Neuronal stem cell (in vitro differentiated cells): ENCODE data around the gene GPRC5B. TPM values are rescaled to one million over a fixed set of nuclear protein-coding genes. Genes with fewer than 3 reads are reported as not detected.

ENCODE experiments used
- DNase-seq: peaks from one replicate; pipeline ENCODE4 v3.0.0-alpha.2; 2013; ENCODE audit warnings: low spot score
- H2AFZ ChIP-seq: one replicate; pipeline ENCODE4 v1.6.1; 2013; ENCODE audit warnings: mild to moderate bottlenecking, low read length, inconsistent platforms
- H2AK5ac ChIP-seq: 2 replicates; pipeline ENCODE4 v1.6.1; 2013; ENCODE audit warnings: low read depth, mild to moderate bottlenecking, inconsistent platforms, low read length, moderate library complexity, mixed read lengths
- H2BK120ac ChIP-seq: 2 replicates; pipeline ENCODE4 v1.6.1; 2013; ENCODE audit warnings: low read depth, mild to moderate bottlenecking, inconsistent platforms, low read length, moderate library complexity, mixed read lengths
- H2BK12ac ChIP-seq: one replicate; pipeline ENCODE4 v1.6.1; 2013; ENCODE audit warnings: low read length, inconsistent platforms
- H2BK15ac ChIP-seq: 2 replicates; pipeline ENCODE4 v1.6.1; 2013; ENCODE audit warnings: mild to moderate bottlenecking, low read length, inconsistent platforms, mixed read lengths
- H2BK5ac ChIP-seq: one replicate; pipeline ENCODE4 v1.6.1; 2013; ENCODE audit warnings: inconsistent platforms, mild to moderate bottlenecking, low read length, moderate library complexity
- H3K14ac ChIP-seq: one replicate; pipeline ENCODE4 v1.6.1; 2013; ENCODE audit warnings: low read length, inconsistent platforms
- H3K18ac ChIP-seq: 2 replicates; pipeline ENCODE4 v1.6.1; 2013; ENCODE audit warnings: low read length, inconsistent platforms
- H3K23ac ChIP-seq: 2 replicates; pipeline ENCODE4 v1.6.1; 2013; ENCODE audit warnings: low read depth, mild to moderate bottlenecking, mixed read lengths, low read length, inconsistent platforms; ENCODE audit not compliant: poor library complexity
- H3K27ac ChIP-seq: replicated peaks from 3 replicates; pipeline ENCODE4 v1.5.1; 2013; ENCODE audit warnings: low read length, inconsistent platforms
- H3K27me3 ChIP-seq, 3 experiments: 2 replicates each; pipeline ENCODE4 v1.6.1; 2013; ENCODE audit warnings: low read length in 3 of 3, mild to moderate bottlenecking in 2 of 3, inconsistent platforms in 1 of 3, low read depth in 1 of 3, mixed read lengths in 1 of 3, moderate library complexity in 1 of 3; ENCODE audit not compliant: control insufficient read depth in 3 of 3, insufficient read depth in 3 of 3
- H3K36me3 ChIP-seq, 2 donors: replicated peaks in 1 of 2; 2 replicates each; pipeline ENCODE4 v1.6.1; 2013; ENCODE audit warnings: low read length in 2 of 2; ENCODE audit not compliant: control insufficient read depth in 2 of 2, insufficient read depth in 2 of 2
- H3K4ac ChIP-seq: 2 replicates; pipeline ENCODE4 v1.6.1; 2013; ENCODE audit warnings: inconsistent platforms, mild to moderate bottlenecking, low read length, moderate library complexity
- H3K4me1 ChIP-seq, 2 donors: 1 replicate in 1 of 2; 2 replicates in 1 of 2; pipeline ENCODE4 v1.6.1; 2013; ENCODE audit warnings: low read length in 2 of 2, low read depth in 1 of 2; ENCODE audit not compliant: control insufficient read depth in 2 of 2, insufficient read depth in 1 of 2
- H3K4me2 ChIP-seq: one replicate; pipeline ENCODE4 v1.6.1; 2013; ENCODE audit warnings: mild to moderate bottlenecking, low read length, inconsistent platforms; ENCODE audit not compliant: insufficient read depth, poor library complexity, severe bottlenecking
- H3K4me3 ChIP-seq, 2 donors: 2 replicates each; pipeline ENCODE4 v1.5.1; 2013; ENCODE audit warnings: low read length in 2 of 2, mild to moderate bottlenecking in 2 of 2, inconsistent platforms in 1 of 2, moderate library complexity in 1 of 2
- H3K79me1 ChIP-seq: one replicate; pipeline ENCODE4 v1.6.1; 2013; ENCODE audit warnings: low read depth, mild to moderate bottlenecking, inconsistent platforms, low read length, moderate library complexity
- H3K9ac ChIP-seq: one replicate; pipeline ENCODE4 v1.6.1; 2013; ENCODE audit warnings: mild to moderate bottlenecking, low read depth, low read length, inconsistent platforms; ENCODE audit not compliant: poor library complexity
- H3K9me3 ChIP-seq, 2 donors: replicated peaks in 1 of 2; 2 replicates each; pipeline versions ENCODE3 to v1.6.1; 2013; ENCODE audit warnings: low read length in 2 of 2, mild to moderate bottlenecking in 2 of 2, inconsistent platforms in 1 of 2, low read depth in 1 of 2, mixed read lengths in 1 of 2, moderate library complexity in 1 of 2; ENCODE audit not compliant: control insufficient read depth in 2 of 2, insufficient read depth in 1 of 2
- H4K8ac ChIP-seq: one replicate; pipeline ENCODE4 v1.6.1; 2013; ENCODE audit warnings: low read depth, mild to moderate bottlenecking, inconsistent platforms, low read length, moderate library complexity
- H4K91ac ChIP-seq: one replicate; pipeline ENCODE4 v1.6.1; 2013; ENCODE audit warnings: low read length, low read depth, mild to moderate bottlenecking, inconsistent platforms; ENCODE audit not compliant: poor library complexity
- WGBS, 2 donors: extraction: QIAGEN DNeasy Blood & Tissue Kit; methylation state at CpG; one replicate each; pipeline ENCODE4 v1.1.7; 2013; ENCODE audit warnings: missing lambda C conversion rate in 2 of 2, mixed read lengths in 1 of 2; ENCODE audit not compliant: insufficient read length in 2 of 2, insufficient replicate concordance in 1 of 2; ENCODE audit errors: extremely low coverage in 2 of 2; 5-methylcytosine and 5-hydroxymethylcytosine counted together
- small RNA-seq: library from polyadenylated mRNA; stranded (forward); fragments of <200 nt; extraction: miRNeasy Mini kit (QIAGEN cat#:217004); gene quantifications from one replicate; pipeline ENCODE3, GENCODE V24; 2013; ENCODE audit not compliant: insufficient read depth

Gene GPRC5B

DNA sequence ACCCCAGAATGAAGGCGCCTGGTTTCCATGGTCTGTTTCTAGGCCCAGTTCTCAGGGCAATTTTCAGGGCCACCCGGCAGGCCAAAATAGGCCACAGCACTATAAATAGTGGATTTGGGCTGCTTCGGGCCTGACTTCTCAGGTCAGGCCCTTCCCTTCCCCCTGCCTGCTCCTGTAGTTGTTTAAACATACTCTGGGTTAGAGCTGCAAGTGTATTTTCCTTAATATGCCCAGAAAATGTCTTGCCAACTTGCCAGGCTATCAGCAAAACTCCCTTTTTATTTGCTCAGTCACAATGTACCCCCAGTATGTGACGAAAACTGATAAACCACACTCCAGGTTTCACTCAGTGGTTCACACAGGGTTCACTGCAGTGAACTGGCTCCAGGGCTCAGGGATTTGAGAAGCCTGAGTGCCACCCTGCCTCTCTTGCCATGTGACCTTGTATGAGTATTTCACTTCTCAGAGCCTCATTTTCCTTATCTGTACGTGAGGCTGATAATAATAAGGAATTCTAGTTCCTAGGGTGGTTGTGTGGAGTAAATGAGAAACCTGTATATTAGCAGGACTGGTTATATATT, 76.5 kb downstream of the GPRC5B start:
- no CpG with 5 or more reads among the region's 5 CpGs for WGBS, 2 donors
- H3K27ac ChIP-seq: no peak overlapping the region
- no peak for DNase-seq

More for the DNA sequence above, 76.5 kb downstream of the GPRC5B start:
- Histone ChIP-seq H2BK120ac (no peak overlapping the region), H3K14ac (no peak overlapping the region), H2BK5ac (no peak overlapping the region), H2BK12ac (no peak overlapping the region), H3K27me3 (peaks cover 0 to 3% (median 0%) of the 10 kb centered on the region in 3 experiments), H3K9me3 (peaks cover 11 to 23% of the 10 kb centered on the region in 2 donors), H4K8ac (no peak overlapping the region), H3K4me2 (no peak overlapping the region), H3K18ac (no peak overlapping the region), H3K79me1 (peaks cover 1% of the 10 kb centered on the region), H3K23ac (no peak overlapping the region), H3K4me3 (no peak overlapping the region), H3K4ac (no peak overlapping the region), H2AFZ (no peak overlapping the region), H2BK15ac (no peak overlapping the region), H4K91ac (no peak overlapping the region), H2AK5ac (no peak overlapping the region), H3K9ac (no peak overlapping the region), H3K4me1 (peaks cover 0 to 2% of the 10 kb centered on the region in 2 donors), H3K36me3 (peaks cover 0 to 1% of the 10 kb centered on the region in 2 donors)

Small RNA genes within 50 kb of the gene (small RNA-seq; reads per million reads assigned to genes)
- not detected for gene LARP7P2
